A549 (cell line): ENCODE results near the gene CELF5.

Source experiments
- BHLHE40 ChIP-seq: IDR thresholded peaks from 2 replicates; pipeline ENCODE4 v1.6.1; 2012; ENCODE audit warnings: low read depth, low read length, inconsistent platforms
- EP300 ChIP-seq, 2 experiments: fragments of >200 bp; sonication (Bioruptor Twin); formaldehyde crosslinking; IDR thresholded peaks; 2 replicates in 1 of 2; 3 replicates in 1 of 2; pipeline ENCODE4 v1.6.1; 2016 to 2017
- JUNB ChIP-seq: fragments of >200 bp; sonication (Bioruptor Twin); formaldehyde crosslinking; IDR thresholded peaks from 2 replicates; pipeline ENCODE4 v1.6.1; 2016
- MAZ ChIP-seq: fragments of 150-350 bp; IDR thresholded peaks from 2 replicates; pipeline ENCODE4 v1.6.1; 2014; ENCODE audit warnings: antibody characterized with exemption, low read depth, low read length, borderline replicate concordance
- MYC ChIP-seq: IDR thresholded peaks from 2 replicates; pipeline ENCODE4 v1.6.1; 2012; ENCODE audit warnings: mild to moderate bottlenecking, inconsistent platforms, low read length, improper control_type of control experiment, borderline replicate concordance
- POLR2A ChIP-seq: IDR thresholded peaks from 2 replicates; pipeline ENCODE4 v1.6.1; 2012; ENCODE audit warnings: mild to moderate bottlenecking, low read length
- RFX5 ChIP-seq: fragments of 450-650 bp; IDR thresholded peaks from 2 replicates; pipeline ENCODE4 v1.7.1; 2014; ENCODE audit warnings: antibody characterized with exemption, mild to moderate bottlenecking, moderate library complexity
- TP53 ChIP-seq: fragments of 250-450 bp; sonication (Bioruptor Pico); IDR thresholded peaks from 2 replicates; pipeline ENCODE4 v1.5.0; 2021; ENCODE audit warnings: mild to moderate bottlenecking, moderate library complexity
- TF ChIP-seq, protein P1 (sequence below): fragments of 150-350 bp; IDR thresholded peaks from 2 replicates; pipeline ENCODE4 v1.6.1; 2014; ENCODE audit warnings: low read depth, mild to moderate bottlenecking, low read length
- TF ChIP-seq, protein P2 (sequence below): fragments of >200 bp; sonication (Bioruptor Twin); formaldehyde crosslinking; IDR thresholded peaks from 3 replicates; pipeline ENCODE4 v1.5.1; 2016
- TF ChIP-seq, protein P3 (sequence below): IDR thresholded peaks from 2 replicates; pipeline ENCODE4 v1.6.1; 2012
- TF ChIP-seq, protein P4 (sequence below): fragments of 250-450 bp; sonication (Bioruptor Pico); IDR thresholded peaks from 2 replicates; pipeline ENCODE4 v1.5.0; 2021; ENCODE audit warnings: mild to moderate bottlenecking, moderate library complexity, borderline replicate concordance

DNA sequence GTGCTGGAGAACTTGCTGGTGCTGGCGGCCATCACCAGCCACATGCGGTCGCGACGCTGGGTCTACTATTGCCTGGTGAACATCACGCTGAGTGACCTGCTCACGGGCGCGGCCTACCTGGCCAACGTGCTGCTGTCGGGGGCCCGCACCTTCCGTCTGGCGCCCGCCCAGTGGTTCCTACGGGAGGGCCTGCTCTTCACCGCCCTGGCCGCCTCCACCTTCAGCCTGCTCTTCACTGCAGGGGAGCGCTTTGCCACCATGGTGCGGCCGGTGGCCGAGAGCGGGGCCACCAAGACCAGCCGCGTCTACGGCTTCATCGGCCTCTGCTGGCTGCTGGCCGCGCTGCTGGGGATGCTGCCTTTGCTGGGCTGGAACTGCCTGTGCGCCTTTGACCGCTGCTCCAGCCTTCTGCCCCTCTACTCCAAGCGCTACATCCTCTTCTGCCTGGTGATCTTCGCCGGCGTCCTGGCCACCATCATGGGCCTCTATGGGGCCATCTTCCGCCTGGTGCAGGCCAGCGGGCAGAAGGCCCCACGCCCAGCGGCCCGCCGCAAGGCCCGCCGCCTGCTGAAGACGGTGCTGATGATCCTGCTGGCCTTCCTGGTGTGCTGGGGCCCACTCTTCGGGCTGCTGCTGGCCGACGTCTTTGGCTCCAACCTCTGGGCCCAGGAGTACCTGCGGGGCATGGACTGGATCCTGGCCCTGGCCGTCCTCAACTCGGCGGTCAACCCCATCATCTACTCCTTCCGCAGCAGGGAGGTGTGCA, 45.3 kb upstream of the CELF5 start:
- no peak for TF ChIP-seq EP300 (IDR thresholded peaks at IDR 0.05)
- no peak for TF ChIP-seq MYC
- TF ChIP-seq, protein P1, sequence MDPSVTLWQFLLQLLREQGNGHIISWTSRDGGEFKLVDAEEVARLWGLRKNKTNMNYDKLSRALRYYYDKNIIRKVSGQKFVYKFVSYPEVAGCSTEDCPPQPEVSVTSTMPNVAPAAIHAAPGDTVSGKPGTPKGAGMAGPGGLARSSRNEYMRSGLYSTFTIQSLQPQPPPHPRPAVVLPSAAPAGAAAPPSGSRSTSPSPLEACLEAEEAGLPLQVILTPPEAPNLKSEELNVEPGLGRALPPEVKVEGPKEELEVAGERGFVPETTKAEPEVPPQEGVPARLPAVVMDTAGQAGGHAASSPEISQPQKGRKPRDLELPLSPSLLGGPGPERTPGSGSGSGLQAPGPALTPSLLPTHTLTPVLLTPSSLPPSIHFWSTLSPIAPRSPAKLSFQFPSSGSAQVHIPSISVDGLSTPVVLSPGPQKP: no peak
- TF ChIP-seq, protein P2, sequence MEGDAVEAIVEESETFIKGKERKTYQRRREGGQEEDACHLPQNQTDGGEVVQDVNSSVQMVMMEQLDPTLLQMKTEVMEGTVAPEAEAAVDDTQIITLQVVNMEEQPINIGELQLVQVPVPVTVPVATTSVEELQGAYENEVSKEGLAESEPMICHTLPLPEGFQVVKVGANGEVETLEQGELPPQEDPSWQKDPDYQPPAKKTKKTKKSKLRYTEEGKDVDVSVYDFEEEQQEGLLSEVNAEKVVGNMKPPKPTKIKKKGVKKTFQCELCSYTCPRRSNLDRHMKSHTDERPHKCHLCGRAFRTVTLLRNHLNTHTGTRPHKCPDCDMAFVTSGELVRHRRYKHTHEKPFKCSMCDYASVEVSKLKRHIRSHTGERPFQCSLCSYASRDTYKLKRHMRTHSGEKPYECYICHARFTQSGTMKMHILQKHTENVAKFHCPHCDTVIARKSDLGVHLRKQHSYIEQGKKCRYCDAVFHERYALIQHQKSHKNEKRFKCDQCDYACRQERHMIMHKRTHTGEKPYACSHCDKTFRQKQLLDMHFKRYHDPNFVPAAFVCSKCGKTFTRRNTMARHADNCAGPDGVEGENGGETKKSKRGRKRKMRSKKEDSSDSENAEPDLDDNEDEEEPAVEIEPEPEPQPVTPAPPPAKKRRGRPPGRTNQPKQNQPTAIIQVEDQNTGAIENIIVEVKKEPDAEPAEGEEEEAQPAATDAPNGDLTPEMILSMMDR: no peak
- TF ChIP-seq, protein P3, sequence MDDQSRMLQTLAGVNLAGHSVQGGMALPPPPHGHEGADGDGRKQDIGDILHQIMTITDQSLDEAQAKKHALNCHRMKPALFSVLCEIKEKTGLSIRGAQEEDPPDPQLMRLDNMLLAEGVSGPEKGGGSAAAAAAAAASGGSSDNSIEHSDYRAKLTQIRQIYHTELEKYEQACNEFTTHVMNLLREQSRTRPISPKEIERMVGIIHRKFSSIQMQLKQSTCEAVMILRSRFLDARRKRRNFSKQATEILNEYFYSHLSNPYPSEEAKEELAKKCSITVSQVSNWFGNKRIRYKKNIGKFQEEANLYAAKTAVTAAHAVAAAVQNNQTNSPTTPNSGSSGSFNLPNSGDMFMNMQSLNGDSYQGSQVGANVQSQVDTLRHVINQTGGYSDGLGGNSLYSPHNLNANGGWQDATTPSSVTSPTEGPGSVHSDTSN: no peak
- no peak for TF ChIP-seq MAZ
- TF ChIP-seq, protein P4, sequence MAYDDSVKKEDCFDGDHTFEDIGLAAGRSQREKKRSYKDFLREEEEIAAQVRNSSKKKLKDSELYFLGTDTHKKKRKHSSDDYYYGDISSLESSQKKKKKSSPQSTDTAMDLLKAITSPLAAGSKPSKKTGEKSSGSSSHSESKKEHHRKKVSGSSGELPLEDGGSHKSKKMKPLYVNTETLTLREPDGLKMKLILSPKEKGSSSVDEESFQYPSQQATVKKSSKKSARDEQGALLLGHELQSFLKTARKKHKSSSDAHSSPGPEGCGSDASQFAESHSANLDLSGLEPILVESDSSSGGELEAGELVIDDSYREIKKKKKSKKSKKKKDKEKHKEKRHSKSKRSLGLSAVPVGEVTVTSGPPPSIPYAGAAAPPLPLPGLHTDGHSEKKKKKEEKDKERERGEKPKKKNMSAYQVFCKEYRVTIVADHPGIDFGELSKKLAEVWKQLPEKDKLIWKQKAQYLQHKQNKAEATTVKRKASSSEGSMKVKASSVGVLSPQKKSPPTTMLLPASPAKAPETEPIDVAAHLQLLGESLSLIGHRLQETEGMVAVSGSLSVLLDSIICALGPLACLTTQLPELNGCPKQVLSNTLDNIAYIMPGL (CRISPR knock-in tag): no peak
- no peak for TF ChIP-seq BHLHE40
- no peak for TF ChIP-seq RFX5
- TF ChIP-seq JUNB: no peak
- no peak for TF ChIP-seq TP53
- no peak for TF ChIP-seq POLR2A
